CD8-positive, alpha-beta memory T cell (primary cell): ENCODE measurements around the gene FETUB. TPM values are rescaled to one million over a fixed set of nuclear protein-coding genes. Genes with fewer than 3 reads are reported as not detected.

Experiments used
- CTCF ChIA-PET: fragments of 350-600 bp; sonication (Branson Sonifier 250); formaldehyde crosslinking; loops from one replicate; lab custom pipeline; 2021; ENCODE audit warnings: antibody characterized with exemption; lab: Charles Lee
- POLR2A ChIA-PET: fragments of 350-600 bp; sonication (Branson Sonifier 250); formaldehyde crosslinking; loops from one replicate; lab custom pipeline; 2021; ENCODE audit warnings: antibody characterized with exemption; lab: Charles Lee
- DNase-seq, 5 donors: peaks; one replicate each; pipeline versions ENCODE4 v3.0.0 to v3.0.0-alpha.2; 2020 to 2022; ENCODE audit warnings: mixed read lengths in 1 of 5
- H3K27ac ChIP-seq: one replicate; pipeline ENCODE4 v1.7.0; 2013; ENCODE audit warnings: low read depth, mild to moderate bottlenecking, low read length, moderate library complexity
- H3K27me3 ChIP-seq: 2 replicates; pipeline ENCODE4 v1.7.0; 2013; ENCODE audit warnings: low read length, mild to moderate bottlenecking; ENCODE audit not compliant: insufficient read depth, poor library complexity, severe bottlenecking
- H3K36me3 ChIP-seq: 2 replicates; pipeline ENCODE4 v1.7.0; 2013; ENCODE audit warnings: mild to moderate bottlenecking, low read length, moderate library complexity; ENCODE audit not compliant: insufficient read depth
- H3K4me1 ChIP-seq: 2 replicates; pipeline ENCODE4 v1.7.0; 2013; ENCODE audit warnings: mild to moderate bottlenecking, low read length, moderate library complexity; ENCODE audit not compliant: insufficient read depth
- H3K4me3 ChIP-seq: 2 replicates; pipeline ENCODE4 v1.7.0; 2013; ENCODE audit warnings: mild to moderate bottlenecking, low read length
- H3K9me3 ChIP-seq: 2 replicates; pipeline ENCODE4 v1.7.0; 2013; ENCODE audit warnings: mild to moderate bottlenecking, low read length
- H3K27ac Mint-ChIP-seq, 8 donors: one replicate each; pipeline ENCODE4 v1.8.0; 2020 to 2021; ENCODE audit warnings: mixed read lengths in 8 of 8, mild to moderate bottlenecking in 6 of 8, inconsistent platforms in 3 of 8, moderate library complexity in 3 of 8
- H3K27me3 Mint-ChIP-seq, 2 donors: one replicate each; pipeline ENCODE4 v1.8.0; 2020 to 2021; ENCODE audit warnings: mixed read lengths in 2 of 2, mild to moderate bottlenecking in 1 of 2, moderate library complexity in 1 of 2
- H3K36me3 Mint-ChIP-seq, 3 donors: one replicate each; pipeline ENCODE4 v1.8.0; 2020 to 2021; ENCODE audit warnings: mixed read lengths in 3 of 3, inconsistent platforms in 1 of 3, mild to moderate bottlenecking in 1 of 3
- H3K4me1 Mint-ChIP-seq, 3 donors: one replicate each; pipeline ENCODE4 v1.8.0; 2020 to 2021; ENCODE audit warnings: mixed read lengths in 3 of 3, inconsistent platforms in 1 of 3, mild to moderate bottlenecking in 1 of 3
- H3K4me3 Mint-ChIP-seq, 7 donors: one replicate each; pipeline ENCODE4 v1.8.0; 2020 to 2021; ENCODE audit warnings: mixed read lengths in 7 of 7, mild to moderate bottlenecking in 6 of 7, moderate library complexity in 4 of 7, inconsistent platforms in 2 of 7
- H3K9me3 Mint-ChIP-seq, 5 donors: one replicate each; pipeline ENCODE4 v1.8.0; 2020 to 2022; ENCODE audit warnings: mixed read lengths in 5 of 5, mild to moderate bottlenecking in 3 of 5, moderate library complexity in 2 of 5, inconsistent platforms in 1 of 5
- polyA plus RNA-seq: library from polyadenylated mRNA; unstranded; fragments of 300-500 nt; fragmentation: Illumina TruSeq; gene quantifications from one replicate; pipeline ENCODE4 v1.2.3, GENCODE V29; 2021
- total RNA-seq, 2 experiments: library from RNA; stranded (reverse); gene quantifications; one replicate each; pipeline ENCODE4 v1.2.3, GENCODE V29; 2021

Gene FETUB
- total and polyA plus RNA-seq, 3 experiments from 2014 or later: not detected

DNA sequence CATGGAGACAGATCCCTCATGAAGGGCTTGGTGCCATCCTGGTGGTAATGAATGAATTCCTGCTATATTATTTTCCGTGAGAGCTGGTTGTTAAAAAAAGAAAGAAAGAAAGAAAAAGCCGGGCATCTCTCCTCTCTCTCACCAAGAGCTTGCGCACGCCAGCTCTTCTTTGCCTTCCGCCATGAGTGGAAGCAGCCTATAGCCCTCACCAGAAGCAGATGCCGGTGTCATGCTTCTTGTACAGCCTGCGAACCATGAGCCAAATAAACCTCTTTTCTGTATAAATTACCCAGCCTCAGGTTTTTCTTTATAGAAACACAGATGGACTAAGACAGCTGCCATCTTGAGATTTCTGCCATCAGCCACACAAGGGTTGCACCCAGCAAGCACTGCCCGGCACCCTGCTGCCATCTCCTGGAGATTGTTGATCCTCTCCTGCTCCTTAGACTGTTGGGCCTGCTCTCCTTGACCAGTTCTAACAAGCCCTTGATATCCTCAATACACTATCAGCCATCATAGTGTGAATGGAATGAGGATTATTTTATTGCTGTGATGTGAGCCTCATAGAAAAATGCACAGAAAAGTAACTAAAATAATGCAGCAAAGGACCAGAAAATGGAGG, 30.8 kb upstream of the FETUB start:
- Histone ChIP-seq H3K27me3 (peaks cover 5% of the 10 kb centered on the region), H3K9me3 (no peaks in the 10 kb centered on the region), H3K4me1 (peaks cover under 1% of the 10 kb centered on the region), H3K27ac (no peak overlapping the region), H3K4me3 (no peak overlapping the region), H3K36me3 (no peaks in the 10 kb centered on the region)
- peaks cover 2 to 6% (median 2%) of the 10 kb centered on the region in 3 donors for H3K4me1 Mint-ChIP-seq
- POLR2A ChIA-PET: interaction anchor here (0.5 kb wide), 1 partner anchor 67 kb away, joined by 3 read pairs; no protein-coding TSS in a partner anchor
- no peak overlapping the region for H3K27ac Mint-ChIP-seq
- CTCF ChIA-PET: interaction anchor here (1.3 to 2.6 kb wide), 2 partner anchors 7 to 212 kb away, joined by 5 to 21 read pairs; no protein-coding TSS in a partner anchor
- no peak overlapping the region for H3K4me3 Mint-ChIP-seq
- DNase-seq: no peak
- H3K36me3 Mint-ChIP-seq: no peaks in the 10 kb centered on the region
- peaks cover 10 to 21% of the 10 kb centered on the region in 2 donors for H3K27me3 Mint-ChIP-seq
- H3K9me3 Mint-ChIP-seq: no peaks in the 10 kb centered on the region

DNA sequence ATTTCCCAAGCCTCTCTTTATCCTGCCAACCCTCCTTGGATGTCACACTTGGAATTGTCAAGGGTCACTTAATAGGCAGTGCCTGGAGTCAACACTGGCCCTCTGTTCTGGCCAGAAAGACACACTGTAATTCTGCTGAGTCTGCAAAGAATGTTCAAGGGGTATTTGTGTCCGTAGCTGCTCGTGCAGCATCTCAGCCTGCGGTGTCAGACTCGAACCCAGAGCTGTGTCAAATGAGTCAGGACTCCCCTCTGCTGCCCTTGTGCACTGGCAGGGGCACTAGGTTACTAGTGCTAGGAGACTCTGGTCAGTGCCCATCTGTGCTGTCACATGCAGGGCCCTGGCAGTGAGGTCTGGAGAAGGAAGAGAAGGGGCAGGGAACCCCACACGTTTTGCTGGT, 28.1 kb upstream of the FETUB start:
- peaks cover 8% of the 10 kb centered on the region for H3K27me3 ChIP-seq
- no peaks in the 10 kb centered on the region for H3K9me3 Mint-ChIP-seq
- H3K27me3 Mint-ChIP-seq: peaks cover 14 to 20% of the 10 kb centered on the region in 2 donors
- no peaks in the 10 kb centered on the region for H3K36me3 ChIP-seq
- DNase-seq: no peak
- H3K4me1 Mint-ChIP-seq: peaks cover 11 to 19% (median 18%) of the 10 kb centered on the region in 3 donors
- H3K9me3 ChIP-seq: no peaks in the 10 kb centered on the region
- POLR2A ChIA-PET: no interaction called here
- no peaks in the 10 kb centered on the region for H3K36me3 Mint-ChIP-seq
- H3K4me1 ChIP-seq: peaks cover 8% of the 10 kb centered on the region
- no peak overlapping the region for H3K4me3 Mint-ChIP-seq
- CTCF ChIA-PET: interaction anchor here (1.7 to 9.2 kb wide), 2 partner anchors 9 to 210 kb away, joined by 7 to 217 read pairs; no protein-coding TSS in a partner anchor
- H3K27ac Mint-ChIP-seq: peak overlapping the region in 1 of 8 donors; percentile 5
- no peak overlapping the region for H3K4me3 ChIP-seq
- H3K27ac ChIP-seq: no peak overlapping the region

- no peak for DNase-seq
- H3K4me1 ChIP-seq: peaks cover 13% of the 10 kb centered on the region
- ChIA-PET CTCF (interaction anchor here (0.7 to 9.2 kb wide), 4 partner anchors 10 to 209 kb away, joined by 3 to 217 read pairs (median 7); no protein-coding TSS in a partner anchor), POLR2A (no interaction called here)
- H3K4me3 ChIP-seq: no peak within 1 kb of the TSS
- Mint-ChIP-seq H3K36me3 (no peaks in the 10 kb centered on the region), H3K4me3 (no peak within 1 kb of the TSS), H3K9me3 (no peaks in the 10 kb centered on the region), H3K4me1 (peaks cover 16 to 25% (median 21%) of the 10 kb centered on the region in 3 donors), H3K27me3 (peaks cover 16 to 25% of the 10 kb centered on the region in 2 donors), H3K27ac (peak within 1 kb of the TSS in 1 of 8 donors; percentile 13)
- peaks cover 15% of the 10 kb centered on the region for H3K27me3 ChIP-seq
- no peaks in the 10 kb centered on the region for H3K36me3 ChIP-seq
- no peaks in the 10 kb centered on the region for H3K9me3 ChIP-seq
- no peak within 1 kb of the TSS for H3K27ac ChIP-seq
These were observed 27.2 kb upstream of the FETUB start, which contains the start of gene AHSG for GRCh38 chr3:186612721-186613636. Gene AHSG (plus strand): TSS chr3:186613060. CDS start chr3:186613142, 82 bp downstream.

- ChIA-PET POLR2A (interaction anchor here (1.0 kb wide), 1 partner anchor 43 kb away, joined by 4 read pairs; the partner anchor contains the start of gene DNAJB11), CTCF (interaction anchor here (0.7 to 9.2 kb wide), 16 partner anchors 10 to 631 kb away, joined by 3 to 217 read pairs (median 7); partner anchors contain the start of gene DNAJB11)
- Histone ChIP-seq H3K27me3 (peaks cover 15% of the 10 kb centered on the region), H3K4me3 (no peak overlapping the region), H3K36me3 (no peaks in the 10 kb centered on the region), H3K9me3 (no peaks in the 10 kb centered on the region), H3K4me1 (peaks cover 13% of the 10 kb centered on the region), H3K27ac (no peak overlapping the region)
- peaks cover 19 to 25% (median 21%) of the 10 kb centered on the region in 3 donors for H3K4me1 Mint-ChIP-seq
- peak overlapping the region in 3 of 8 donors; percentile 0 to 64 (median 13) for H3K27ac Mint-ChIP-seq
- no peaks in the 10 kb centered on the region for H3K36me3 Mint-ChIP-seq
- H3K4me3 Mint-ChIP-seq: peak overlapping the region in 1 of 7 donors; percentile 48
- H3K9me3 Mint-ChIP-seq: no peaks in the 10 kb centered on the region
- H3K27me3 Mint-ChIP-seq: peaks cover 20 to 33% of the 10 kb centered on the region in 2 donors
- no peak for DNase-seq
These were observed 26.4 kb upstream of the FETUB start for GRCh38 chr3:186613637-186614265.

DNA sequence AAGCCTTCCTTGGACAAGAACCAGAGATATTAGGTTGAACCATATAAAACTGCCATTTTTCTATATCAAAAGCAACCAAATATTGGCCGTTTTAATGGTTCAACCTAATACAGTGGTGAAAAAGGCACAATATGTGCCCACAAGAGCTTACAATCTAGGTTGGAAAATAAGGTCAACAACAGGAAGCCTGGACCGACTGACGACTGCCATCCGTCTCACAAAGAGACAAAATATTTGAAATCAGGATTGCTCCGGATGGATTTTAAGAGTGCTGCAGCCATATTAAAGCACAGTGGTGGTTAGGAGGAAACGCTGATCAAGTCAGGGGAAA, 26.0 kb upstream of the FETUB start:
- no peak for DNase-seq
- Histone ChIP-seq H3K9me3 (no peaks in the 10 kb centered on the region), H3K36me3 (no peaks in the 10 kb centered on the region), H3K4me3 (peak overlapping the region; percentile 48), H3K4me1 (peaks cover 13% of the 10 kb centered on the region), H3K27me3 (peaks cover 15% of the 10 kb centered on the region), H3K27ac (no peak overlapping the region)
- ChIA-PET POLR2A (interaction anchor here (0.9 to 1.3 kb wide), 3 partner anchors 44 to 170 kb away, joined by 3 to 5 read pairs (median 4); partner anchors contain the start of genes DNAJB11 and EIF4A2), CTCF (interaction anchor here (0.6 to 9.2 kb wide), 31 partner anchors 9 to 1101 kb away, joined by 3 to 217 read pairs (median 4); partner anchors contain the start of genes DNAJB11 and EIF4A2)
- H3K27me3 Mint-ChIP-seq: peaks cover 22 to 34% of the 10 kb centered on the region in 2 donors
- peak overlapping the region in 7 of 8 donors; percentile 0 to 90 (median 58) for H3K27ac Mint-ChIP-seq
- H3K36me3 Mint-ChIP-seq: no peaks in the 10 kb centered on the region
- peak overlapping the region; percentile 8 to 84 (median 55) for H3K4me3 Mint-ChIP-seq
- peaks cover 19 to 25% (median 21%) of the 10 kb centered on the region in 3 donors for H3K4me1 Mint-ChIP-seq
- no peaks in the 10 kb centered on the region for H3K9me3 Mint-ChIP-seq

DNA sequence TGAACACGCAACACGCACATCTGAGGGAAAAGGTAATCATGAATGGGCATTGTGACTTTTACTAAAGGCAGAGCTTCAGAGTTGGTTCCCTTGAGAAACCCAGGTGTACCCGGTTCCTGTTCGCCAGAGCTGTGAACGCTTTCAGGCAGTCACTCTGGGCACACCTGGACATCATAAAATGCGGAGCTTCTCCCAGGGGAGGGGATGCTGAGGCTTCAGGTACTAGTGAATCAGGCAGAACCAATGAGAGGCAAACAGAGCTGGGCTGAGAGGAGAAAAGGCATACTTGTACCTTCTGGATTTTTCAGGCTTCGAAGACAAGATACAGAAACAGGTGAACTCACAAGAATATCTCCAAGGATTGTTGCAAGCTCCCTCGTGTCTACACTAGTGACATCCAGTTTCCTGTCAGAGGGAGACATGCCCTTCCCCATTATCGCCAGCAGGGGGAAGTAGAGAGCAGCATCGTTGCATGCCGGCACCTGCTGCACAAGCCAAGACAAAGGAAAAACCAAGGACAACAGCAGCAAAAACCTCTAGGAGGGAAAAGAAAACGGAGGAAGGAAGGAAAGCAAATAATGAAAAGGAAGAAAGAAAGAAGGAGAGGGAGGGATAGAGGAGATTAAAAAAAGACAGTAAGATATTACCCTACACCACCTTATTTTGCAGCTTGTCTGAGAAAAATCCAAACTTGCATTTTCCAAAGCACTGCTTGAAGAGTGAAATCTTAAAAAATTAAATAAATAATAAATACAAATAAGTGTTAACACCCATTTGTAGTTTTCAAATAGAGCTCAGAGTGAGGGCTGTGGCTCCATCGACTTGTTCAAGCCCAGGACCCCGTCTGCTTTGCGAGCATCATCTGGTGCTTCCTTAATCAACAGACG, 25.4 kb upstream of the FETUB start:
- Mint-ChIP-seq H3K4me1 (peaks cover 19 to 25% (median 21%) of the 10 kb centered on the region in 3 donors), H3K36me3 (no peaks in the 10 kb centered on the region), H3K27me3 (peaks cover 24 to 34% of the 10 kb centered on the region in 2 donors), H3K4me3 (peak overlapping the region; percentile 8 to 84 (median 57)), H3K9me3 (no peaks in the 10 kb centered on the region), H3K27ac (peak overlapping the region in 7 of 8 donors; percentile 0 to 90 (median 58))
- H3K36me3 ChIP-seq: no peaks in the 10 kb centered on the region
- H3K4me1 ChIP-seq: peaks cover 13% of the 10 kb centered on the region
- no peak overlapping the region for H3K27ac ChIP-seq
- POLR2A ChIA-PET: interaction anchor here (0.9 to 1.3 kb wide), 3 partner anchors 44 to 169 kb away, joined by 3 to 5 read pairs (median 4); partner anchors contain the start of genes DNAJB11 and EIF4A2
- H3K4me3 ChIP-seq: peak overlapping the region; percentile 48
- DNase-seq: peak; percentile 56 to 79 (median 67)
- CTCF ChIA-PET: interaction anchor here (0.6 to 9.2 kb wide), 37 partner anchors 8 to 1100 kb away, joined by 3 to 217 read pairs (median 3); partner anchors contain the start of genes DNAJB11 and EIF4A2
- H3K27me3 ChIP-seq: peaks cover 15% of the 10 kb centered on the region
- no peaks in the 10 kb centered on the region for H3K9me3 ChIP-seq
